Uterus (tissue), 2 donors: ENCODE data around the gene PIF1.

Source experiments
- CTCF ChIP-seq, 4 experiments: fragments of 200-600 bp in 2 of 4; fragments of 450-650 bp in 2 of 4; sonication (generic) in 2 of 4; IDR thresholded peaks; one replicate each; pipeline ENCODE4 v1.5.1; 2016 to 2019; ENCODE audit warnings: antibody characterized with exemption in 4 of 4, mild to moderate bottlenecking in 2 of 4, moderate library complexity in 1 of 4
- POLR2A ChIP-seq, 2 donors: fragments of 450-650 bp; IDR thresholded peaks; one replicate each; pipeline ENCODE4 v1.6.1; 2016; ENCODE audit warnings: antibody characterized with exemption in 2 of 2, mild to moderate bottlenecking in 1 of 2, moderate library complexity in 1 of 2

GRCh38 chr15:64791401-64791800 is 34.0 kb downstream of the PIF1 start:
- no peak for TF ChIP-seq CTCF (IDR thresholded peaks at IDR 0.05)
- TF ChIP-seq POLR2A (IDR thresholded peaks at IDR 0.05) = no peak
